ENCODE results near the gene MYOC. TPM values are rescaled to one million over a fixed set of nuclear protein-coding genes. Genes with fewer than 3 reads are reported as not detected.

The MYOC gene
- 1.8 TPM for total RNA-seq

GRCh38 chr1:171652234-171652822 lies at the start of gene MYOC:
Gene MYOC, minus strand, starts transcription at chr1:171652688. Its CDS starts 77 bp downstream, at chr1:171652611.

DNA sequence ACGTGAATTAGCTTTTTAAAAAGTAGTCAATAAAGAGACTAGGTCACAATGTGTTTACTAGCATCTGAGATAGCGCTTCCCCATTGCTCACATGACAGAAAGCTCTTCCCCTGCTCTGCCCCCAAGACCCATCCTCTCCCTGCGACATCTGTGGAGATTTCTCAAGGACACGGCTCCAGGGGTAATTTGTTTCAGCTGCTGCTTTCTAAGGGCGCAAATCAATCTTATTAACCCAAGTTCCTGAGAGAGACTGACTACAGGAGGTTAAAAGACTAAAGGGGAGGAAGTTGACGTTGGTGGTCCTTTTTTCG lies 30.4 kb downstream of the MYOC start, which contains the start of gene MYOCOS:
Gene MYOCOS, plus strand, starts transcription at position 92 of the 311 bp plus-strand sequence. CDS start 1,641 bp downstream, outside the sequence.

Other genes starting within 250 kb of the MYOC start
- gene PRRC2C, start 167.2 kb downstream of the MYOC start, total RNA-seq, result 103 TPM
- gene MYOCOS, start 30.4 kb downstream of the MYOC start, total RNA-seq, result not detected
- 26.2 TPM for gene VAMP4, start 89.4 kb upstream of the MYOC start, total RNA-seq
- gene METTL13, start 129.0 kb upstream of the MYOC start, total RNA-seq, result 33.4 TPM
- 25.3 TPM for gene DNM3, start 188.8 kb upstream of the MYOC start, total RNA-seq